Measurements from ENCODE around the gene SCNN1A. TPM values are rescaled to one million over a fixed set of nuclear protein-coding genes. Genes with fewer than 3 reads are reported as not detected.

SCNN1A gene
- total and polyA plus RNA-seq, 2 donors (not counting 1 experiment from before 2014, with no cell fraction given) = under 0.01 to 0.05 TPM

DNA sequence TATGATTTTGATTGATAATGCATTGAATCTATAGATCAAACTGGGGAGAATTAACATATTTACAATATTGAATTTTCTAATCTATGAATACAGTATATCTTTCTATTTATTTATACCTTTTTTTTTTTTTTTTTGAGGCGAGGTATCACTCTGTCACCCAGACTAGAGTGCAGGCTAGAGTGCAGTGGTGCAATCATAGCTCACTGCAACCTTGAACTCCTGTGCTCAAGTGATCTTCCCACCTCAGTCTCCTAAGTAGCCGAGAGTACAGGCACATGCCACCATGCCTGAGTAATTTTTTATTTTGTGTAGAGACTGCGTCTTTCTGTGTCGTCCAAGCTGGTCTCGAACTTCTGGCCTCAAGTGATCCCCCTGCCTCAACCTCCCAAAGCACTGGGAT lies 29.0 kb upstream of the SCNN1A start:
- H3K36me3 ChIP-seq (ENCODE audit: control insufficient read depth, insufficient read depth, low read length) = no peaks in the 10 kb centered on the region
- H3K27me3 ChIP-seq (ENCODE audit: control insufficient read depth, insufficient read depth, low read length) = no peaks in the 10 kb centered on the region
- no peaks in the 10 kb centered on the region for H3K79me2 ChIP-seq (ENCODE audit: control insufficient read depth, insufficient read depth, low read length)
- no peak overlapping the region for H3K4me2 ChIP-seq (ENCODE audit: extremely low read depth, insufficient read depth, low read length)
- no peak overlapping the region for H3K4me3 ChIP-seq (replicated peaks in 1 of 4; ENCODE audit: control extremely low read depth in 1 of 4, insufficient read depth in 1 of 4, low read depth in 3 of 4, low read length in 4 of 4)
- no peak overlapping the region for H3K9ac ChIP-seq (ENCODE audit: insufficient read depth, low read length)
- no peaks in the 10 kb centered on the region for H3K9me3 ChIP-seq (ENCODE audit: control insufficient read depth, insufficient read depth, low read depth, low read length)
- no peak for DNase-seq (ENCODE audit: low read depth in 2 of 2)
- H3K4me1 ChIP-seq (ENCODE audit: control insufficient read depth, extremely low read depth, insufficient read depth, low read length) = no peaks in the 10 kb centered on the region
- H3K27ac ChIP-seq (ENCODE audit: insufficient read depth, low read length) = no peak overlapping the region
- H2AFZ ChIP-seq (ENCODE audit: low read length) = no peak overlapping the region
- no peak for TF ChIP-seq EZH2 (IDR thresholded peaks at IDR 0.05; ENCODE audit: low read length, missing control alignments)
- TF ChIP-seq CTCF (conservative IDR thresholded peaks at IDR 0.05 in 1 of 2, IDR thresholded peaks at IDR 0.05 in 1 of 2; ENCODE audit: low read depth in 1 of 2, low read length in 2 of 2) = no peak
- H4K20me1 ChIP-seq (ENCODE audit: control insufficient read depth, extremely low read depth, insufficient read depth, low read length) = no peaks in the 10 kb centered on the region

DNA sequence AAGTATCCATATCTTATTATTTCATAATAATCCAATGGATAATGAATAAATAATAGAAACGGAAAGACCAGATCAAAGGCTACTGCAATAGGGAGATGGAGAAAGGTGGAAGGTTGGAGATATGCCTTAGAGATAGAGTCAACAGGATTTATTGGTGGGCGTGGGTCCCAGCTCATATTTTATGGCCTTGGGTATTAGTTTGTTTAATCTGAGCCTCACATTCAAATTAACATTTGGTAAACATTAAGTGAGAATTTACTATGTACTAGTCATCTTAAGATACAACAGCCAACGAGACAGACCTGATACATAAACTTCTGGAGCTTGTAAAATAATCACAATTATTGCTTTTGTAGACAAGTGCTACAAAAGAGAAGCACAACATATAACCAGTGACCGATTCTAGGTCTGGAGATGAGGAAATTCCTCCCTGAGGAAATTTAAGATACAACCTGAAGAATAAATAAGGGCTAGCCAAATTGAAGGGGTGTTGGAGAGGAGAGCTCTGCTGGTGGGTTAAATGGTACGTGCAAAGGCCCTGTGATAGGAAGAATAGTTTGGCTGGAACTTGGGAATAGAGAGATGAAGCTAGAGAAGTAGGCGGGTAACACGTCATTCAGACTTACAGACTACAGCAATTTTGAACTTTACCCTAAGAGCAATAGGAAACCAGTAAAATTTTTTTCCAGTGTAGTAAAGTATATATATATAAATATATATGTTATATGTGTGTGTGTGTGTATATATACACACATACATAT lies 24.7 kb upstream of the SCNN1A start:
- Histone ChIP-seq H3K4me1 (ENCODE audit: control insufficient read depth, extremely low read depth, insufficient read depth, low read length) (no peaks in the 10 kb centered on the region), H3K4me2 (ENCODE audit: extremely low read depth, insufficient read depth, low read length) (no peak overlapping the region), H3K36me3 (ENCODE audit: control insufficient read depth, insufficient read depth, low read length) (no peaks in the 10 kb centered on the region), H3K9me3 (ENCODE audit: control insufficient read depth, insufficient read depth, low read depth, low read length) (no peaks in the 10 kb centered on the region), H3K9ac (ENCODE audit: insufficient read depth, low read length) (no peak overlapping the region), H2AFZ (ENCODE audit: low read length) (no peak overlapping the region), H3K4me3 (replicated peaks in 1 of 4; ENCODE audit: control extremely low read depth in 1 of 4, insufficient read depth in 1 of 4, low read depth in 3 of 4, low read length in 4 of 4) (no peak overlapping the region), H3K79me2 (ENCODE audit: control insufficient read depth, insufficient read depth, low read length) (no peaks in the 10 kb centered on the region), H4K20me1 (ENCODE audit: control insufficient read depth, extremely low read depth, insufficient read depth, low read length) (no peaks in the 10 kb centered on the region), H3K27ac (ENCODE audit: insufficient read depth, low read length) (no peak overlapping the region), H3K27me3 (ENCODE audit: control insufficient read depth, insufficient read depth, low read length) (no peaks in the 10 kb centered on the region)
- TF ChIP-seq CTCF (conservative IDR thresholded peaks at IDR 0.05 in 1 of 2, IDR thresholded peaks at IDR 0.05 in 1 of 2; ENCODE audit: low read depth in 1 of 2, low read length in 2 of 2) (no peak), EZH2 (IDR thresholded peaks at IDR 0.05; ENCODE audit: low read length, missing control alignments) (no peak)
- no peak for DNase-seq (ENCODE audit: low read depth in 2 of 2)

GRCh38 chr12:6396031-6396430 lies 20.7 kb upstream of the SCNN1A start:
- no peak for TF ChIP-seq CTCF (conservative IDR thresholded peaks at IDR 0.05 in 1 of 2, IDR thresholded peaks at IDR 0.05 in 1 of 2; ENCODE audit: low read depth in 1 of 2, low read length in 2 of 2)
- no peak for TF ChIP-seq EZH2 (IDR thresholded peaks at IDR 0.05; ENCODE audit: low read length, missing control alignments)
- H3K27me3 ChIP-seq (ENCODE audit: control insufficient read depth, insufficient read depth, low read length) = no peaks in the 10 kb centered on the region
- no peak for DNase-seq (ENCODE audit: low read depth in 2 of 2)

More at GRCh38 chr12:6396031-6396430, 20.7 kb upstream of the SCNN1A start:
- H3K79me2 ChIP-seq (ENCODE audit: control insufficient read depth, insufficient read depth, low read length) = no peaks in the 10 kb centered on the region
- H4K20me1 ChIP-seq (ENCODE audit: control insufficient read depth, extremely low read depth, insufficient read depth, low read length) = no peaks in the 10 kb centered on the region
- H3K9me3 ChIP-seq (ENCODE audit: control insufficient read depth, insufficient read depth, low read depth, low read length) = no peaks in the 10 kb centered on the region
- H3K36me3 ChIP-seq (ENCODE audit: control insufficient read depth, insufficient read depth, low read length) = peaks cover 6% of the 10 kb centered on the region
- H3K4me1 ChIP-seq (ENCODE audit: control insufficient read depth, extremely low read depth, insufficient read depth, low read length) = no peaks in the 10 kb centered on the region
- H3K4me2 ChIP-seq (ENCODE audit: extremely low read depth, insufficient read depth, low read length) = no peak overlapping the region
- no peak overlapping the region for H3K27ac ChIP-seq (ENCODE audit: insufficient read depth, low read length)
- no peak overlapping the region for H3K4me3 ChIP-seq (replicated peaks in 1 of 4; ENCODE audit: control extremely low read depth in 1 of 4, insufficient read depth in 1 of 4, low read depth in 3 of 4, low read length in 4 of 4)
- no peak overlapping the region for H2AFZ ChIP-seq (ENCODE audit: low read length)
- no peak overlapping the region for H3K9ac ChIP-seq (ENCODE audit: insufficient read depth, low read length)
